HG03342 (cell line): ENCODE measurements around the gene GNS.

Experiments
- ATAC-seq: cut with Tn5 transposase; IDR thresholded peaks from one replicate; pipeline ENCODE4 v1.9.1; 2021; ENCODE audit warnings: mild to moderate bottlenecking, moderate library complexity; ENCODE audit not compliant: unreplicated experiment

GNS gene

GRCh38 chr12:64739778-64740177 lies 19.4 kb downstream of the GNS start:
- ATAC-seq = no peak

GRCh38 chr12:64737539-64737938 lies 21.7 kb downstream of the GNS start:
- ATAC-seq = no peak

DNA sequence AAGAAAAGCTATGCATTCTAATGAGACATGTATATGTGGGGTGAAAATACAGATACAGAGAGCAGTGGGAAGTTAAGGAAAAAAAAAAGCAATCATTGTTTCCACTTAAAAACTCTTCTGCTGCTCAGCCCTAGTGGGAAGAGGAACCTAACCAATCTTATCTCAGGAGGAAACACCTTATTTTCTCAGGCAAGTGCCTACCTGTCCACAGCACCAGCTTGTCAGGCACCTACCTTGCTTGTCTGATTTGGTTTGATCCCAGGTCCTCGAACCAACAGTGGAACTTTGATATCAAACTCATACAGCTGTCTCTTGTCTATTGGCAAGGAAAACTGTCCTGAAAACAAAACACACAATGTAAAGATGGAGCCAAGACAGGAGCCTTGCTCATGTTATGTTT lies 22.4 kb downstream of the GNS start:
- no peak for ATAC-seq

- ATAC-seq = no peak
Measured at GRCh38 chr12:64735442-64735841, 23.8 kb downstream of the GNS start.

GRCh38 chr12:64733857-64734256 lies 25.3 kb downstream of the GNS start:
- no peak for ATAC-seq

DNA sequence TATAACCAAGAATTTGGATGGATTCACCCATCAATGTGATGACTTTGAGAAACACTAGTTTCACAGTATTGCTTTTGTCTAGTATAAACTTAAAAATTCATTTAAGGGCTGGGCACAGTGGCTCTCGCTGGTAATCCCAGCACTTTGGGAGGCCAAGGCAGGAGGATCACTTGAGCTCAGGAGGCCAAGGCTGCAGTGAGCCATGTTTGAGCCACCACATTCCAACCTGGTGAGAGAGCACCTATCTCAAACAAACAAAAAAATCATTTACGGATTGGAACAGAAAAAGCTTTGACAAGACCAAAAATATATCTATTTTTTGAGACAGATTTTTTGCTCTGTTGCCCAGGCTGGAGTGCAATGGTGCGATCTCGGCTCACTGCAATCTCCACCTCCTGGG lies 27.5 kb downstream of the GNS start:
- no peak for ATAC-seq

- peak; percentile 13 for ATAC-seq
Measured at GRCh38 chr12:64730588-64730969, 28.6 kb downstream of the GNS start.

DNA sequence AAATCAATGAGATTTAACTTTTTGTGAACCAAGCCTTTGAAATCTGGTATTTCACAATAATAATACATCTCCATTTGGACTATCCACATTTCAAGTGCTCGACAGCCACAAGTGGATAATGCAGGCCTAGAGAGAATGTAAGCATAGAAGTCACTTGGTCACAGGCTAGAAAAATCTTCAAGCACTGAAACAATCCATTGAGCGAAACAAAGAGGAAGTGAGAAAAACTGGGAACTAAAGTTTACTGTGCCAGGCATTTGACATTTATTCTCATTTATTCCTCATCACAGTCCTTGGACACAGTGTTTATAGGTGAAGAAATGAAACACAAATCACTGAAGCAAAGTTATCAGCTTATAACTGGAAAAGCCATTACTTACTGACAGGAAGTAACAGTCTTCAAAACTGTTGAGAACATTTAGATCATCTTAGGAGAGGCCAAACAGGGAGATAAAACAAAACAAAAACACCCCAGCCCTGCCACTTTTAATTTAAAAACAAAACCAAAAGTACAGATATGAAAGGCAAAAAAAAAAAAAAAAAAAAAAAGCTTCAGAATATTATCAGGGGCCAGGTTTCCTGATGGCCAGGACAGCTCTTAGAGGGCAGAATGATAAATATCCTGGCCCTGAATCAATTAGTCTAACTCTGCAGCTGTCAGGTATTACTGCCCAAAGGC lies 29.2 kb downstream of the GNS start:
- peak; percentile 70 for ATAC-seq

DNA sequence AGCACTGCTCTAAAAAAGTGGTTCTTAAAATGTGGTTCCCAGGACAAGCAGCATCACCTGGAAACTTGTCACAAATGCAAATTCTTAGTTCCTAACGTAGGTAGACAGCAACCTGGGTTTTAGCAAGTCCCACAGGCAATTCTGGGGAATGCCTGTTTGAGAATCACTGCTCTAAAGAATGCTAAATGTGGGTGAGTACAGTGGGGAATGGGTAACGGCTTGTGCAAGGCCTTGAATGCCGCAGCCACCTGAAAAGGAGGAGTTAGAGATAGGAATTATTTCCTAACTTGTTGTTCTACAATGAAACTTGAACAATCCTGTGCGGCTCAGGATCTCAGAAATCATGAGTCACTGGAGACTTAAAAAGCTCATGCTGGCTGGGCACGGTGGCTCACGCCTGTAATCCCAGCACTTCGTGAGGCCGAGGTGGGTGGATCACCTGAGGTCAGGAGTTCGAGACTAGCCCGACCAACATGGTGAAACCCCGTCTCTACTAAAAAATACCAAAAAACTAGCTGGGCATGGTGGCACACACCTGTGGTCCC lies 34.9 kb downstream of the GNS start:
- no peak for ATAC-seq

DNA sequence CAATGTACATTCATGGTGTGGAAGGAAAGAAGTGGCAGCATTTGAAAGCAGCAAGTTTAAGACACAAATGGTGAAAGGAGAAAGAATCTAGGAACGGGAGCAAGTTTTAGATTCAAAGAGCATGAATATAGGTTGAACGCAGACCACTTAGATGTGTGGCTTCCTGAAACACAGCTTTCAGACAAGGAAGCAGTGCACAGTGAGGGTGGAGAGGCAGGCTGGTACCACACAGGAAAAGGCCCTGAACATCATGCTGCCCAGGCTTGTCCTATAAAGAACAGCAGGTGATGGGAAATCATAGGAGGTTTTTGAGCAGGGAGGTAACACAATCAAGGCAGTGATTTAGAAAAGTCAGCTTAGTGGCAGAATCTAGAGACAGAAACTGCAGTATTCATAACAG lies 35.6 kb downstream of the GNS start:
- no peak for ATAC-seq

- no peak for ATAC-seq
Measured at GRCh38 chr12:64722835-64723234, 36.4 kb downstream of the GNS start.

GRCh38 chr12:64720884-64721283 lies 38.3 kb downstream of the GNS start:
- no peak for ATAC-seq

- no peak for ATAC-seq
Measured at GRCh38 chr12:64718649-64719048, 40.6 kb downstream of the GNS start.

DNA sequence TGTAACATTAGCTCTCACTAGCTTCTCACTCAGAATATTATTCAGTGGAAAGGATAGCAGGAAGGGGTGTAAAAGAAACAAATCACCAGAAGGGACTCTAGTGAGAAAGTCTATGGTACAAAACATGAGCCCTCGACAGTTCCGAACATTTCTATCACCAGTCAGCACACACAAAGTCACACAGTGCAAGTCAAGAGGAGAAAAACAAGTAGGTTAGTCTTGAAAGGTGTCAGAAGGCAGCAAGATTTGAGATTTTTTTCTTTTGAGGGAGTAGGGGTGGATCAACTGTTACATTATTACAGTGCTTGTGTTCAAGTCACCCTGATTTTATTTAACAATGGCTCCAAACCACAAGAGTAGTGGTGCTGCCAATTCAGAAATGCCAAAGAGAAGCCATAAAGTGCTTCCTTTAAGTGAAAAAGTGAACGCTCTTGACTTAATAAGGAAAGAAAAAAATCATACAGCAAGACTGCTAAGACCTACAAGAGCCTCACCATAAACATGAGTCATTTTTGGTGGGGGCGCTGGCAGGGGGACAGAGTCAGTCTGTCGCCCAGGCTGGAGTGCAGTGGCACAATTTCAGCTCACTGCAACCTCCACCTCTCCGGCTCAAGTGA lies 42.3 kb downstream of the GNS start:
- no peak for ATAC-seq

GRCh38 chr12:64716371-64716770 lies 42.8 kb downstream of the GNS start:
- ATAC-seq = no peak

- ATAC-seq = peak; percentile 71
Measured at GRCh38 chr12:64714551-64714968, 44.6 kb downstream of the GNS start.

DNA sequence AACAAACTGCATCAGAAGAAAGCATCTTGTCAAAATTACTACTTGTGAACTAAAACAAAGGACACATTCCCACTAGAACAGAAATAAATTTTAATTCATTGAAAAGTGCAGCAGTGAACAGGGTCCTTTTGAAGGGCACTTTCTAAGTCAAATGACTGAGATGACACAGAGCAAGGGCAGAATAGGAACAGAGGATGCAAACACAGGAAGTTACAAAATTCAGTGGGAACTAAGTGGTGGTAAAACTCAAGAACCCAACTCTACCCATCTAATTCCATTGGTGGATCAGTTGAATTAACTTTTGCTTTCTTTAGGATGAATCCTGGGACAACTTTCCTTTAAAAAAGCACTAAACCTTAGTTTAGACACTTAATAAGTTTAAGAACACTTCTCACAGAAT lies 45.8 kb downstream of the GNS start:
- no peak for ATAC-seq

DNA sequence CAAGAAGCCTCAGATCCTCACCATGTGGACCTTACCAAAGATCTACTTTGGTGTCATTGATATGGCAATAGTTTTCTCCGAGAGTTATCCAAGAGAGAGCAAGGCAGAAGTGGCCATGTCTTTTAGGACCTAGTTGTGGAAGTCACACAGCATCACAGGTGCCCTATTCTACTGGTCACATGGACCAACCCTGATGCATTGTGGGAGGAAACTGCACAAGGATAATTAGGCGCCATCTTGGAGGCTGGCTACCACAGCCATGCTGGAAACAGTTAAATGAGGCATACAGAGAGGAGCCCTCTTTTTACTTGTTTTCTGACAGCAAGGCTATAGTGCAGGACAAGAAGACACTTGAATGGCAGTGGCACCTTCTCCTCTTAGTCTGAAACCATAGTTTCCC lies 49.8 kb downstream of the GNS start:
- no peak for ATAC-seq

GRCh38 chr12:64707926-64708325 lies 51.3 kb downstream of the GNS start:
- ATAC-seq = no peak

DNA sequence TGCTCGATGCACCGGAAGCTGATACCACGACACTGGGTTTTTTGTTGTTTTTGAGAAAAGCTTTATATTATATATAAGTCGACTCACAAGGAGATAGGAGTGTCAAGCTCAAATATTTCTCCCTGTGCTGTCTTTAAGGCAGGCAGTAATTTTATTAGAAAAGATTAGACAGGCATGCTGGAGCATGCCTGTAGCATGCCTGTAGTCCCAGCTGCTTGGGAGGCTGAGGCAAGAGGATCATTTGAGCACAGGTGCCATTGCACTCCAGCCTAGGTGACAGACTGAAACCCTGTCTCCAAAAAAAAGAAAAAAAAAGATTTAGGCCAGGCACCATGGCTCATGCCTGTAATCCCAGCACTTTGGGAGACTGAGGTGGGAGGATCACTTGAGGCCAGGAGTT lies 51.8 kb downstream of the GNS start:
- ATAC-seq = no peak

DNA sequence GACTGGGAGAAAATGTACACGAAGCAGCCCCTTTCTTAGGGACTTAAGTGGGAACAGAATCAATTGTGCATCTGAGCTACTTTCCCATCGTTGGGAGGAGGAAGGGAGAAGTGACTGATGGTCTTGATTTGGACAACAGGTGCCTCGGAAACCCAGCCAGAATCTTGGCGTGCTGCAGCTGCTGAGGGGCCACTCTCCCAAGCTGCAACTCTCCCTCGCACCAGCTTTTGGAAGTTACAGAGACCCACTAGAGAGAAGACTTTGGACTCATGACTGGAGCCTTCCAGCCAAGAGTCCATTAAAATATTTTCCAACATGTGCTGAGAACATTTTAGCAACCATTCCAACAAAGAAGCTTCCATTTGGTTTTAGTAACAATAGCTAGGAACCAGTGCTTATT lies 52.3 kb downstream of the GNS start:
- no peak for ATAC-seq

DNA sequence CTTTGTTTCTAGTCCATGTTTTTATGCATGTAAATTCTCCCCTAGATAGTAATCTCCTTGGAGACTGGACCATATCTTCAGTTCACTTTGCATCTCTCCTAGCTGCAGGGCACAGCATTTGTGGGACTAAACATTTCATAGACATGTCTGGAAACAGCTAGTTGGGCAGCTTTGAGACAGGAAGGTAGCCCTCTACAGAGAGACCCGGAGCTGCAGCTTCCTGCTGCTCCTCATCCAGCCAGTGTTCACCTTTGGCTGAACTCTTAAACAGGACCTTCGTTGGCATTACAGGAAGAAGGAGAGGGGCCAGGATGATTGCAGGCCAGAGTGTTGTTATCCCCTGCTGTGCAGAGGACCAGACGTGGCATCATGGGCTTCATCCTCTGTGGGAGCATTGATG lies 52.9 kb downstream of the GNS start:
- no peak for ATAC-seq

- no peak for ATAC-seq
Measured at GRCh38 chr12:64701283-64701682, 57.9 kb downstream of the GNS start.
